Vagina (tissue), 2 donors: ENCODE measurements around the gene SOX21. TPM values are rescaled to one million over a fixed set of nuclear protein-coding genes. Genes with fewer than 3 reads are reported as not detected.

ENCODE experiments used
- DNase-seq, 2 donors: peaks; one replicate each; pipeline ENCODE4 v3.0.0-alpha.2; 2017; ENCODE audit errors: extremely low spot score in 2 of 2
- H3K27ac ChIP-seq: fragments of 200-600 bp; sonication (generic); one replicate; pipeline ENCODE4 v1.5.1; 2019
- H3K27me3 ChIP-seq: fragments of 200-600 bp; sonication (generic); one replicate; pipeline ENCODE4 v1.5.1; 2019
- H3K36me3 ChIP-seq, 2 donors: fragments of 200-600 bp; sonication (generic); one replicate each; pipeline ENCODE4 v1.5.1; 2017 to 2019
- H3K4me1 ChIP-seq: fragments of 200-600 bp; sonication (generic); one replicate; pipeline ENCODE4 v1.5.1; 2019
- H3K4me3 ChIP-seq, 2 donors: fragments of 200-600 bp; sonication (generic); 1 replicate in 1 of 2; 2 replicates in 1 of 2; pipeline ENCODE4 v1.5.1; 2016 to 2019
- H3K9me3 ChIP-seq: fragments of 200-600 bp; sonication (generic); one replicate; pipeline ENCODE4 v1.5.1; 2019
- POLR2A ChIP-seq, 2 donors: fragments of 450-650 bp; IDR thresholded peaks; one replicate each; pipeline ENCODE4 v1.6.1; 2017; ENCODE audit warnings: antibody characterized with exemption in 2 of 2, mild to moderate bottlenecking in 2 of 2, moderate library complexity in 2 of 2
- POLR2AphosphoS5 ChIP-seq, 2 donors: sonication (generic); formaldehyde crosslinking; IDR thresholded peaks; one replicate each; pipeline ENCODE4 v1.9.0; 2017; ENCODE audit warnings: antibody characterized with exemption in 2 of 2, mild to moderate bottlenecking in 2 of 2, low read depth in 1 of 2; ENCODE audit not compliant: insufficient read depth in 1 of 2
- intact Hi-C: fragments of 100-400 bp; cut with DNase I; formaldehyde crosslinking; loops from one replicate; pipeline ENCODE4 v1.15.1; 2023
- total RNA-seq: library from RNA; depleted of rRNA; stranded (reverse); fragments of >200 nt; gene quantifications from one replicate; pipeline ENCODE4 v1.2.3, GENCODE V29; 2016
- TF ChIP-seq, protein P1 (sequence below), 3 experiments: fragments of 450-650 bp in 2 of 3; fragments of 200-600 bp in 1 of 3; sonication (generic) in 1 of 3; IDR thresholded peaks; one replicate each; pipeline ENCODE4 v1.5.1; 2017 to 2019; ENCODE audit warnings: antibody characterized with exemption in 3 of 3, mild to moderate bottlenecking in 2 of 3, moderate library complexity in 2 of 3

The SOX21 gene
- total RNA-seq, 1 donor from 2014 or later: 1.2 TPM

DNA sequence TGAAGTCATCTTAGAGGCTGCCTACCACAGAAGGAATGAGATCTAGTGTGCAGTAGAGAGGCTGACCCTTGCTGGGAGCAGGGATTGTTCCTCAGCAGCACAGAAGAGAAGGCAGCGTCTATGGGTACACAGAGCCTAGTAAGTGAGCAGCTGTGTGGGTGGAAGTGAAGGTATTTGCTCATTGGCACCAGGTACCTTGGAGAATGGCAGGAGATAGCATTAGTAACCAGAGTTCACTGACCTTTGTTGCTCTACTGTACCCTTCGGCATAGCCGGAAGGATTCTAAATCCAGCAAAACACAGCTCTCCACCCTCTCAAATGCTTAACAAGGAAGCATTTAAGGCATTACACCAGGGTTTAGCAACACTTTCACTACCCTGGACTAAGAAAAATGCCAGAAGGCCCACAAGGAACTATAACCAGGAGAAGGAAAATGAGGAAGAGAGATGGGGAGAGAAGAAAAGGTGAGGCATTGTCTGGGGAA lies 12.3 kb downstream of the SOX21 start:
- H3K9me3 ChIP-seq: no peaks in the 10 kb centered on the region
- TF ChIP-seq, protein P1, sequence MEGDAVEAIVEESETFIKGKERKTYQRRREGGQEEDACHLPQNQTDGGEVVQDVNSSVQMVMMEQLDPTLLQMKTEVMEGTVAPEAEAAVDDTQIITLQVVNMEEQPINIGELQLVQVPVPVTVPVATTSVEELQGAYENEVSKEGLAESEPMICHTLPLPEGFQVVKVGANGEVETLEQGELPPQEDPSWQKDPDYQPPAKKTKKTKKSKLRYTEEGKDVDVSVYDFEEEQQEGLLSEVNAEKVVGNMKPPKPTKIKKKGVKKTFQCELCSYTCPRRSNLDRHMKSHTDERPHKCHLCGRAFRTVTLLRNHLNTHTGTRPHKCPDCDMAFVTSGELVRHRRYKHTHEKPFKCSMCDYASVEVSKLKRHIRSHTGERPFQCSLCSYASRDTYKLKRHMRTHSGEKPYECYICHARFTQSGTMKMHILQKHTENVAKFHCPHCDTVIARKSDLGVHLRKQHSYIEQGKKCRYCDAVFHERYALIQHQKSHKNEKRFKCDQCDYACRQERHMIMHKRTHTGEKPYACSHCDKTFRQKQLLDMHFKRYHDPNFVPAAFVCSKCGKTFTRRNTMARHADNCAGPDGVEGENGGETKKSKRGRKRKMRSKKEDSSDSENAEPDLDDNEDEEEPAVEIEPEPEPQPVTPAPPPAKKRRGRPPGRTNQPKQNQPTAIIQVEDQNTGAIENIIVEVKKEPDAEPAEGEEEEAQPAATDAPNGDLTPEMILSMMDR (IDR thresholded peaks at IDR 0.05): no peak
- TF ChIP-seq POLR2A (IDR thresholded peaks at IDR 0.05): no peak
- TF ChIP-seq POLR2AphosphoS5 (IDR thresholded peaks at IDR 0.05; ENCODE audit: insufficient read depth in 1 of 2, low read depth in 1 of 2): no peak
- no peak overlapping the region for H3K27ac ChIP-seq
- H3K27me3 ChIP-seq: peaks cover 7% of the 10 kb centered on the region
- DNase-seq: no peak
- H3K4me1 ChIP-seq: peaks cover 7% of the 10 kb centered on the region
- H3K36me3 ChIP-seq: no peaks in the 10 kb centered on the region
- intact Hi-C loops: no loop called here
- H3K4me3 ChIP-seq: no peak overlapping the region

DNA sequence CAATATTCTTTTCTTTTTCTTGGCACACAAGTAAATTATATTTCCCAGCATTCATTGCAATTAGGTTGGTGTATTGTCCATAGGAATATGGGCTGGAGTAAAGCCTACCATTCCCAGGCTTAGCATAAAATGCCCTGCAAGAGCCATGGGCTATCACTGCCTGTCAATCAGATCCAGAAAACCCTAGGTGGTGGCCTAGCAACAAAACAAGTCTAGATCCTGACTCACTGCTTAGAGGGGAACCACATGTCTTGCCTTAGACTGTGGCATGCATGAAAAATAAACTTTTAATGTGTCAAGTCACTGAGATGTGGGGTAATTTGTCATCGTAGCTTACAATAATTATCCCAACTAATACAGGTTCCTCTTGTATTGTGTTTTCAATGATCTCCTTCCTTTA lies 16.2 kb downstream of the SOX21 start:
- no peaks in the 10 kb centered on the region for H3K9me3 ChIP-seq
- H3K4me3 ChIP-seq: no peak overlapping the region
- no peaks in the 10 kb centered on the region for H3K4me1 ChIP-seq
- intact Hi-C loops: no loop called here
- H3K27ac ChIP-seq: no peak overlapping the region
- H3K36me3 ChIP-seq: no peaks in the 10 kb centered on the region
- no peaks in the 10 kb centered on the region for H3K27me3 ChIP-seq
- peak in 1 of 2 donors; percentile 18 for DNase-seq
- no peak for TF ChIP-seq POLR2AphosphoS5 (IDR thresholded peaks at IDR 0.05; ENCODE audit: insufficient read depth in 1 of 2, low read depth in 1 of 2)
- no peak for TF ChIP-seq POLR2A (IDR thresholded peaks at IDR 0.05)
- TF ChIP-seq, protein P1 (IDR thresholded peaks at IDR 0.05): no peak

DNA sequence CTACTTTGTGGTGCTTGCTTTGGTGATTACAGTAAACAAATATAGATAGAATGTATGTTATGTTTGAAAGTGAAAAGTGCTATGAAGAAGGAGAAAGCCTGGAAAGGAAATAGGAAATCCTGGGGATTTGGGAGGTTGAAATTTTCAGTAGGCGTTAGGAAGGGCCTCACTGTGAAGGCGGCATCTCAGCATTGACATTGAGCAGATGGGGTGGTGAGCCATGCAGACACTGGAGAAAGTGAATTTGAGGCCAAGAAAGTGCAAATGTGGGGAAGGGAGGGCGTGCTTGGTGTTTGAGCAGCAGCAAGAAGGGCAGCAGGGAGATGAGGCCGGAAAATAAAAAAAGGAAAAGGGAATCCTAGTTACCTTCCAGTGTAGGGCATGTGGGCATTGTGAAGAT lies 20.3 kb downstream of the SOX21 start:
- Histone ChIP-seq H3K9me3 (no peaks in the 10 kb centered on the region), H3K4me3 (no peak overlapping the region), H3K4me1 (no peaks in the 10 kb centered on the region), H3K36me3 (no peaks in the 10 kb centered on the region), H3K27ac (no peak overlapping the region), H3K27me3 (no peaks in the 10 kb centered on the region)
- TF ChIP-seq, protein P1 (IDR thresholded peaks at IDR 0.05): no peak
- TF ChIP-seq POLR2AphosphoS5 (IDR thresholded peaks at IDR 0.05; ENCODE audit: insufficient read depth in 1 of 2, low read depth in 1 of 2) (no peak), POLR2A (IDR thresholded peaks at IDR 0.05) (no peak)
- intact Hi-C loops: no loop called here
- DNase-seq: peak in 1 of 2 donors; percentile 1

DNA sequence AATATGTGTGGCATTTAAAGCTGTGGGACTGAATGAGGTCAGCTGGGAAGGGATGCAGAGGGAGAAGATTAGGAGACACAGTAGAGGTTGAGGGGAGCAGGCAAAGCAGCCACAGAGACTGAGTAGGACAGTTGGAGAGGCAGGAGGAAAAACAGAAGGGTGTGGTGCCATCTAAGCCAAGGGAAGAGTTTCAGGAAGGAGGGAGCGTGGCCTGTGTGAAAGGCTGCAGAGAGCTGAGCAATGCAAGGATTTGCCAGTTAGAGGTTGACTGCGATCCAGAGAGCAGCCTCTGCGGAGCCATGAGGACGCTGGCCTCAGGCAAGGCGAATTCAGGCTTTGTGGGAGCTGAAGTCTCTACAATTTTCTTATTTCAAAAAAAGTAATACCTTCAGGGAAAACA lies 28.9 kb downstream of the SOX21 start:
- H3K36me3 ChIP-seq: no peaks in the 10 kb centered on the region
- TF ChIP-seq POLR2AphosphoS5 (IDR thresholded peaks at IDR 0.05; ENCODE audit: insufficient read depth in 1 of 2, low read depth in 1 of 2) (no peak), POLR2A (IDR thresholded peaks at IDR 0.05) (no peak)
- TF ChIP-seq, protein P1 (IDR thresholded peaks at IDR 0.05): no peak
- no peak overlapping the region for H3K27ac ChIP-seq
- H3K9me3 ChIP-seq: no peaks in the 10 kb centered on the region
- no peaks in the 10 kb centered on the region for H3K4me1 ChIP-seq
- no peak overlapping the region for H3K4me3 ChIP-seq
- DNase-seq: no peak
- intact Hi-C loops: no loop called here
- no peaks in the 10 kb centered on the region for H3K27me3 ChIP-seq

DNA sequence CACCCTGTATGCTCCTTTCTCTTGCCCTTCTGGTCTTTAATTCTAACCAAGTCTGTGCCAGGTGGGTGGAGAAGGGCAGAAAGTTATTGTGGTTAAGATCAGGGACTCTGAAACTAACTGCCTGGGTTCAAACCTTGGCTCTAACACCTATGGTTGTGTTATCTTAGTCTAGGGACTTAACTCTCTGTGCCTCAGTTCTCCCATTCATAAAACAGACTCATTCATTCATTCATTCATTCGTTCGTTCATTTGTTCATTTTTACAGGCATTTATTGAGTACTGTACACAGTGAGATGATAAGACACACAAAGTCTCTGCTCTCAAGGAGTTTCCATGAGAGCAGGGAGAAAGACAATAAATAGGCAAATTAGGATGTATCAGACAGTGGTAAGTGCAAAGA lies 30.1 kb downstream of the SOX21 start:
- no peak overlapping the region for H3K27ac ChIP-seq

More for the DNA sequence above, 30.1 kb downstream of the SOX21 start:
- no peaks in the 10 kb centered on the region for H3K36me3 ChIP-seq
- DNase-seq: no peak
- H3K4me1 ChIP-seq: no peaks in the 10 kb centered on the region
- TF ChIP-seq POLR2AphosphoS5 (IDR thresholded peaks at IDR 0.05; ENCODE audit: insufficient read depth in 1 of 2, low read depth in 1 of 2) (no peak), POLR2A (IDR thresholded peaks at IDR 0.05) (no peak)
- TF ChIP-seq, protein P1 (IDR thresholded peaks at IDR 0.05): no peak
- no peaks in the 10 kb centered on the region for H3K27me3 ChIP-seq
- H3K4me3 ChIP-seq: no peak overlapping the region
- intact Hi-C loops: no loop called here
- H3K9me3 ChIP-seq: no peaks in the 10 kb centered on the region
